GM19023 (cell line): ENCODE data around the gene ABHD5.
A peak's percentile ranks its signal among the peaks of the same experiment; 100 is the strongest.
"Not testable (repeated sequence)": the region's sequence is repeated elsewhere in the genome, so short reads cannot be mapped to it uniquely, and the experiment has no call there.

Source experiments
- ATAC-seq: cut with Tn5 transposase; IDR thresholded peaks from one replicate; pipeline ENCODE4 v1.9.1; 2021; ENCODE audit warnings: mild to moderate bottlenecking, moderate library complexity; ENCODE audit not compliant: unreplicated experiment

The ABHD5 gene

GRCh38 chr3:43690400-43691119, at the start of gene ABHD5:
Gene ABHD5, plus strand, starts transcription at chr3:43690938. Its CDS starts 55 bp downstream, at chr3:43690993.
- ATAC-seq, result peak; percentile 90

DNA sequence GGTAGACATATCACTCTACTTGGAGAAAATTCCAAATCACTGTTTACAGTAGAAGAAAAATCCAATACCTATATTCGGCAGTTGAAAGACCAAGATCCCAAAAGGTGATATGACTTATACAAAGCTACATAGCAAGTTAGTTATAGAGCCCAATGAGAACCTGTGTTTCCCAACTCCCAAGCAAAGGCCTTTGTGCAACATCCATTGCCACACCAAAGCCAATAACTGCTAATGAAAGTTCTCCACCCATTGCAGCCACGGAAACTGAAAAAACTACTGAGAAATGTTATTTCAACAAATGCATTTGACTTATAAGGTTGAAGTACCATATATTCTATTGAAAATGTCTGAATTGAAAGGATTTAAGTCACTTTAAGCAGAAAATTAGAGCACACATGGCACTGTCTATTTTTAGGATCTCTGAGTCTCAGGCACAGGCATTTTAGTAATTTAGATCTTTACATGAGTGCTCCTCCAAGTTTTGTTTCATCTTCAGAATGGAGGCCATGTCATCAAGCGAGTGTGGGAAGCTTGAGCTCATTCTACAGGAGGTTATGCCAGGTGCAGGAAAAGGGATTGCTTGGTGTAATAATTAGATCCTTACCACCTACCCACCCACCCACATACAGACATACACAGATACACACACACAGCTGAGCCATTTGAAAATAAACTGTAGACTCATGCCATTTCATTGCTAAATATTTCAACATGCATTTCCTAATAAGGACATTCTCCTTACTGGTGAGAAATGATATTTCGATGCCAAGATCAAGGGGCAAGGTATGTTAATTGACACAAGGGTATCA, 49.2 kb upstream of the ABHD5 start:
- ATAC-seq, result no peak

DNA sequence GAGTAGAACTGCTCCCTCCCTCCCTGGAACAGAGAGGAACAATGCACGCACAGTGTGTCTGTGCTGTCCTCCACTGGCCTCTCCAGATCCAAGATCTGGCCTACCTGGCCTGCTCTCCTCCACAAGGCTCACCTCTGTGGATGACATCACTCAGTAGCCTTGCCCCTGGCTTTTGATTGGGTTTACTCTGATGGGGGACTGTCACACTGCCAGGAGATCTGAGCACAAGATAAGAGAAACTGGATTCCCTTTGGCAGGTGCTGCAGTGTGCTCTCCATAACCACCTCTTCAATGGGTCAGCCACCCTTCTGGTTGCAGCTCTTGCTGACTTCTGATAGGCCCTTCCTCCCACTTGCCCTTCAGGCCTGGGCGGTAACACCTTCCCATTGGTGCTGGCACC, 46.3 kb upstream of the ABHD5 start:
- ATAC-seq, result no peak

- ATAC-seq, result no peak
Observed at GRCh38 chr3:43647331-43648166, 43.2 kb upstream of the ABHD5 start.

- no peak for ATAC-seq
Observed at GRCh38 chr3:43648957-43649356, 41.8 kb upstream of the ABHD5 start.

DNA sequence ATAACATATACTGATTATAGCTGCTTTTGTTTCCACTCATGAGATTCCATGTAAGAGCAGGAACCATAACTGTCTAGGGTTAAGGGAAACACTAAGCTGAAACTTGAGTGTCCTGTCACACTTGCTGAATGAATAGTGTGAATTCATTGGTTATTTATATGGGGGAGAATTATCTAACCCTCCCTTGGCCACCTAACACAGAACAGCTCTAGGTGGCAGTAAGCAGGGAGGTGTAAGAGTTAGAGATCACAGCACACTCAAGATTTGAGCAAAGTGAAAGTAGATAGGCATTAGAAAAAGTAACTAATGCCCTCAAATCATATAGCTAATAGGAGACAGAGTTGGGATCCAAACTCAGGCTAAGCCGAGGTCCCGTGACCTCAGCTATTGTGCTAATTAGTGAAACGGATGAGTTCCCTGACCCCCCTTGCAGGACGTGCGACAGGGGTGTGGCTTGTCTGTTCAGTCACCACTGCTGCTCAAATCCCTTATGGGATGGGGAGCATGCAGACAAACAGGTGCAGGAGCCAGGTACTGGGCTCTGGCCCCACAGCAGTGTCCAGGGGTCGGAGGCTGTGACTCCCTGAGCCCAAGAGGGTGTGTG, 41.3 kb upstream of the ABHD5 start:
- ATAC-seq, result no peak

- no peak for ATAC-seq
Observed at GRCh38 chr3:43650345-43650744, 40.4 kb upstream of the ABHD5 start.

DNA sequence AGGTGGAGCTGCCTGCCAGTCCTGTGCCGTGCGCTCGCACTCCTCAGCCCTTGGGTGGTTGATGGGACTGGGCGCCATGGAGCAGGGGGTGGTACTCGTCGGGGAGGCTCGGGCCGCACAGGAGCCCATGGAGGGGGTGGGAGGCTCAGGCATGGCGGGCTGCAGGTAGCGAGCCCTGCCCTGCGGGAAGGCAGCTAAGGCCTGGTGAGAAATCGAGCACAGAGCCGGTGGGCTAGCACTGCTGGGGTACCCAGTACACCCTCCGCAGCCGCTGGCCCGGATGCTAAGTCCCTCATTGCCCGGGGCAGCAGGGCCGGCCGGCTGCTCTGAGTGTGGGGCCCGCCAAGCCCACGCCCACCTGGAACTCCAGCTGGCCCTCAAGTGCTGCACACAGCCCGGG, 34.3 kb upstream of the ABHD5 start:
- ATAC-seq, result not testable (repeated sequence)

GRCh38 chr3:43659250-43659880, 31.4 kb upstream of the ABHD5 start:
- ATAC-seq, result no peak

DNA sequence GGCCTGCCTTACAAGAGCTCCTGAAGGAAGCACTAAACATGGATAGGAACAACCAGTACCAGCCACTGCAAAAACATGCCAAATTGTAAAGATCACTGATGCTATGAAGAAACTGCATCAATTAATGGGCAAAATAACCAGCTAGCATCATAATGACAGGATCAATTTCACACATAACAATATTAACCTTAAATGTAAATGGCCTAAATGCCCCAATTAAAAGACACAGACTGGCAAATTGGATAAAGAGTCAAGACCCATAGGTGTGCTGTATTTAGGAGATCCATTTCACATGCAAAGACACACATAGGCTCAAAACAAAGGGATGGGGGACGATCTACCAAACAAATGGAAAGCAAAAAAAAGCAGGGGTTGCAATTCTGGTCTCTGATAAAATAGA, 29.4 kb upstream of the ABHD5 start:
- ATAC-seq, result not testable (repeated sequence)

DNA sequence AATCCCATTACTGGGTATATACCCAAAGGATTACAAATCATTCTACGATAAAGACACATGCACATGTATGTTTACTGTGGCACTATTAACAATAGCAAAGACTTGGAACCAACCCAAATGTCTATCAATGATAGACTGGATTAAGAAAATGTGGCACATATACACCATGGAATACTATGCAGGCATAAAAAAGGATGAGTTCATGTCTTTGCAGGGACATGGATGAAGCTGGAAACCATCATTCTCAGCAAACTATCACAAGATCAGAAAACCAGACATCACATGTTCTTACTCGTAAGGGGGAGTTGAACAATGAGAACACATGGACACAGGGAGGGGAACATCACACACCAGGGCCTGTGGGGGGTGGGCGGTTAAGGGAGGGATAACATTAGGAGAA, 25.7 kb upstream of the ABHD5 start:
- ATAC-seq, result not testable (repeated sequence)

- no peak for ATAC-seq
Observed at GRCh38 chr3:43670635-43671522, 19.9 kb upstream of the ABHD5 start.

GRCh38 chr3:43674345-43675085, 16.2 kb upstream of the ABHD5 start:
- ATAC-seq, result no peak

DNA sequence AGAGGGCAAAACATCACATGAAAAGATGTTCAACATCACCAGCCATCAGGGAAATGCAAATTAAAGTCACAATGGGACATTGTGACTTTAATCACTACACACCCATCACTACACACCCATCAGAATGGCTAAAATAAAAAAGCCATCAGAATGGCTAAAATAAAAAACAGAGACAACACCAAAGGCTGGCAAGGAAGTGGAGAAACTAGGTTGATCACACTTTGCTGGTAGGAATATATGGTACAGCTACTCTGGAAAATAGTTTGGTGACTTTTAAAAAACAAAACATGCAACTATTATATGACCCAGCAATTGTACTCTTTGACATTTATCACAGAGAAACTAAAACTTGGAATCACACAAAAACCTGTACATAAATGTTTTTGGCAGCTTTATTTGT, 15.1 kb upstream of the ABHD5 start:
- ATAC-seq, result no peak

DNA sequence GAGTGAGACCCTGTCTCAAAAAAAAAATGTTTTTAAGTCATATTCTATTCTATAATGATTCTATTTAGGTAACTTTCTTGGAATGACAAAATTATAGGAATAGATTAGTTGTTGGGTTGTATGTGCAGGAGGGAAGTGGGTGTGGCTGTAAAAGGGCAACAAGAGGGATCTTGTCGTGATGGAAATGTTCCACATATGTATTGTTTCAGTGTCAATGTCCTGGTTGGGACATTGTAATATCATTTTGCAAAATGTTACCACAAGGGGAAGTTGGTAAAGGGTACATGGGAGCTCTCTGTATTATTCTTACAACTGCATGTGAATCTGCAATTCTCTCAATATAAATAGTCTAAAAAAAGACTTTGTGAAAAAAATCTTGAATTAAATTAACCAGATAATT, 14.3 kb upstream of the ABHD5 start:
- no peak for ATAC-seq

- not testable (repeated sequence) for ATAC-seq
Observed at GRCh38 chr3:43678375-43678774, 12.4 kb upstream of the ABHD5 start.

- not testable (repeated sequence) for ATAC-seq
Observed at GRCh38 chr3:43678887-43679449, 11.8 kb upstream of the ABHD5 start.

DNA sequence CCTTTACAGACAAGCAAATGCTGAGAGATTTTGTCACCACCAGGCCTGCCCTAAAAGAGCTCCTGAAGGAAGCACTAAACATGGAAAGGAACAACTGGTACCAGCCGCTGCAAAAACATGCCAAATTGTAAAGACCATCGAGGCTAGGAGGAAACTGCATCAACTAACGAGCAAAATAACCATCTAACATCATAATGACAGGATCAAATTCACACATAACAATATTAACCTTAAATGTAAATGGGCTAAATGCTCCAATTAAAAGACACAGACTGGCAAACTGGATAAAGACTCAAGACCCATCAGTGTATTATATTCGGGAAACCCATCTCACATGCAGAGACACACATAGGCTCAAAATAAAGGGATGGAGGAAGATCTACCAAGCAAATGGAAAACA, 9.9 kb upstream of the ABHD5 start:
- not testable (repeated sequence) for ATAC-seq
